Neural cell (in vitro differentiated cells): ENCODE results near the gene SHISA9. TPM values are rescaled to one million over a fixed set of nuclear protein-coding genes. Genes with fewer than 3 reads are reported as not detected.

ENCODE experiments used
- H2AFZ ChIP-seq: fragments of 200-600, 300-800 bp; sonication (generic), shearing (Covaris generic); 2 replicates; pipeline ENCODE4 v1.6.0; 2014; ENCODE audit warnings: low read depth, mild to moderate bottlenecking, antibody characterized with exemption, low read length, moderate library complexity
- H3F3A ChIP-seq: fragments of 200-600 bp; shearing (Covaris generic); 2 replicates; pipeline ENCODE4 v1.6.1; 2016; ENCODE audit warnings: mild to moderate bottlenecking, moderate library complexity, mixed read lengths, antibody characterized with exemption, low read length; ENCODE audit not compliant: insufficient read depth, poor library complexity, severe bottlenecking
- H3K27ac ChIP-seq: fragments of 200-600, 300-800 bp; sonication (generic), shearing (Covaris generic); 2 replicates; pipeline ENCODE4 v1.5.1; 2014; ENCODE audit warnings: mild to moderate bottlenecking, low read length, moderate library complexity
- H3K27me3 ChIP-seq: fragments of 300-800, 200-600 bp; sonication (generic), shearing (Covaris generic); 2 replicates; pipeline ENCODE4 v1.6.0; 2014; ENCODE audit warnings: mild to moderate bottlenecking, low read depth, low read length, moderate library complexity; ENCODE audit not compliant: insufficient read depth
- H3K36me3 ChIP-seq: fragments of 300-800, 200-600 bp; sonication (generic), shearing (Covaris generic); 2 replicates; pipeline ENCODE4 v1.5.1; 2014; ENCODE audit warnings: mild to moderate bottlenecking, antibody characterized with exemption, low read length, moderate library complexity; ENCODE audit not compliant: insufficient read depth
- H3K4me2 ChIP-seq: fragments of 300-800, 200-600 bp; sonication (generic), shearing (Covaris generic); 2 replicates; pipeline ENCODE4 v1.6.0; 2014; ENCODE audit warnings: mild to moderate bottlenecking, low read length
- H3K4me3 ChIP-seq: fragments of 300-800, 200-600 bp; sonication (generic), shearing (Covaris generic); 2 replicates; pipeline ENCODE4 v1.5.1; 2014; ENCODE audit warnings: mild to moderate bottlenecking, low read length, moderate library complexity
- H3K79me2 ChIP-seq: fragments of 200-600 bp; shearing (Covaris generic); replicated peaks from 2 replicates; pipeline ENCODE4 v1.6.0; 2014; ENCODE audit warnings: mild to moderate bottlenecking, low read length, moderate library complexity; ENCODE audit not compliant: insufficient read depth
- H3K9ac ChIP-seq: fragments of 300-800, 200-600 bp; sonication (generic), shearing (Covaris generic); 2 replicates; pipeline ENCODE4 v1.6.1; 2016; ENCODE audit warnings: mild to moderate bottlenecking, low read length, mixed read lengths
- H3K9me2 ChIP-seq: fragments of 200-600 bp; shearing (Covaris generic); 2 replicates; pipeline ENCODE4 v1.6.1; 2016; ENCODE audit warnings: mild to moderate bottlenecking, low read length, mixed read lengths; ENCODE audit not compliant: insufficient read depth
- H3K9me3 ChIP-seq: fragments of 200-600, 300-800 bp; sonication (generic), shearing (Covaris generic); 2 replicates; pipeline ENCODE4 v1.6.1; 2016; ENCODE audit warnings: mild to moderate bottlenecking, mixed run types, low read length, moderate library complexity, mixed read lengths
- H4K20me1 ChIP-seq: fragments of 200-600 bp; shearing (Covaris generic); 2 replicates; pipeline ENCODE4 v1.6.1; 2016; ENCODE audit warnings: mild to moderate bottlenecking, mixed run types; ENCODE audit not compliant: insufficient read depth
- EP300 ChIP-seq: fragments of 450-650 bp; conservative IDR thresholded peaks from 2 replicates; pipeline ENCODE4 v1.6.1; 2014; ENCODE audit warnings: antibody characterized with exemption, mild to moderate bottlenecking, moderate library complexity; ENCODE audit not compliant: poor library complexity, severe bottlenecking
- EZH2 ChIP-seq: fragments of 200-600, 300-800 bp; shearing (Covaris generic), sonication (generic); IDR thresholded peaks from 2 replicates; pipeline ENCODE4 v1.6.1; 2014; ENCODE audit warnings: antibody characterized with exemption, low read length, borderline replicate concordance, mild to moderate bottlenecking; ENCODE audit not compliant: insufficient read depth, poor library complexity, severe bottlenecking
- MXI1 ChIP-seq: fragments of 450-650 bp; conservative IDR thresholded peaks from 2 replicates; pipeline ENCODE4 v1.6.1; 2014; ENCODE audit warnings: antibody characterized with exemption, mild to moderate bottlenecking; ENCODE audit not compliant: poor library complexity, severe bottlenecking
- POLR2AphosphoS5 ChIP-seq: IDR thresholded peaks from 2 replicates; pipeline ENCODE4 v1.6.1; 2012
- RAD21 ChIP-seq: fragments of 450-650 bp; conservative IDR thresholded peaks from 2 replicates; pipeline ENCODE4 v1.6.1; 2014; ENCODE audit warnings: antibody characterized with exemption, mild to moderate bottlenecking, moderate library complexity
- SMC3 ChIP-seq: fragments of 450-650 bp; conservative IDR thresholded peaks from 2 replicates; pipeline ENCODE4 v1.6.1; 2014; ENCODE audit warnings: antibody characterized with exemption, mild to moderate bottlenecking, moderate library complexity; ENCODE audit not compliant: poor library complexity
- TAF1 ChIP-seq: IDR thresholded peaks from 2 replicates; pipeline ENCODE4 v1.6.1; 2012; ENCODE audit warnings: low read depth
- polyA plus RNA-seq: library from polyadenylated mRNA; depleted of rRNA; stranded (reverse); fragments of >200 nt; gene quantifications from 2 replicates; pipeline ENCODE4 v1.2.3, GENCODE V29; 2014
- TF ChIP-seq, protein P1 (sequence below): IDR thresholded peaks from 2 replicates; pipeline ENCODE4 v1.6.1; 2012; ENCODE audit warnings: borderline replicate concordance
- TF ChIP-seq, protein P2 (sequence below): fragments of 450-650 bp; IDR thresholded peaks from 2 replicates; pipeline ENCODE4 v1.5.1; 2014; ENCODE audit warnings: antibody characterized with exemption, mild to moderate bottlenecking, moderate library complexity; ENCODE audit not compliant: poor library complexity, severe bottlenecking

SHISA9 gene
- polyA plus RNA-seq, 1 donor from 2014 or later: 2.0 TPM

DNA sequence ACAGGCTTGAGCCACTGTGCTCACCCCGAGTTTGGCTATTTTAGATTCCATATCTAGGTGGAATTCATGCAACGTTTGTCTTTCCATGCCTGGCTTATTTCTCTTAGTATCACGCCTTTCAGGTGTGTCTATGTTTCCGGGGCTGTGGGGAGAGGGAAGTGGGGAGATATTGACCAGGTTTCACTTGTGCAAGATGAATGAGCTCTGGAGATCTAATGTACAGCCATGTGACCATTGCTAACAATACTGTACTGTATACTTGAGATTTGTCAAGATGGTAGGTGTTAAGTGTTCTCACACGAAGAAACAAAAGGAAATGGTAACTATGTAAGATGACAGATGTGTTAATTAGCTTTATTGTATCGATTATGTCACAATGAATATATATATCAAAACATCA lies 199.6 kb downstream of the SHISA9 start:
- Histone ChIP-seq H3F3A (no peaks in the 10 kb centered on the region), H3K27me3 (no peaks in the 10 kb centered on the region), H3K4me3 (no peak overlapping the region), H4K20me1 (no peaks in the 10 kb centered on the region), H3K79me2 (no peaks in the 10 kb centered on the region), H3K27ac (no peak overlapping the region), H3K36me3 (no peaks in the 10 kb centered on the region), H3K9ac (no peak overlapping the region), H3K9me2 (no peaks in the 10 kb centered on the region), H3K9me3 (no peaks in the 10 kb centered on the region), H3K4me2 (no peak overlapping the region), H2AFZ (no peak overlapping the region)
- TF ChIP-seq POLR2AphosphoS5 (no peak), EZH2 (no peak)

- H3F3A ChIP-seq: no peaks in the 10 kb centered on the region
- no peaks in the 10 kb centered on the region for H3K79me2 ChIP-seq
- H3K9me2 ChIP-seq: no peaks in the 10 kb centered on the region
- no peak for TF ChIP-seq TAF1
- TF ChIP-seq, protein P1, sequence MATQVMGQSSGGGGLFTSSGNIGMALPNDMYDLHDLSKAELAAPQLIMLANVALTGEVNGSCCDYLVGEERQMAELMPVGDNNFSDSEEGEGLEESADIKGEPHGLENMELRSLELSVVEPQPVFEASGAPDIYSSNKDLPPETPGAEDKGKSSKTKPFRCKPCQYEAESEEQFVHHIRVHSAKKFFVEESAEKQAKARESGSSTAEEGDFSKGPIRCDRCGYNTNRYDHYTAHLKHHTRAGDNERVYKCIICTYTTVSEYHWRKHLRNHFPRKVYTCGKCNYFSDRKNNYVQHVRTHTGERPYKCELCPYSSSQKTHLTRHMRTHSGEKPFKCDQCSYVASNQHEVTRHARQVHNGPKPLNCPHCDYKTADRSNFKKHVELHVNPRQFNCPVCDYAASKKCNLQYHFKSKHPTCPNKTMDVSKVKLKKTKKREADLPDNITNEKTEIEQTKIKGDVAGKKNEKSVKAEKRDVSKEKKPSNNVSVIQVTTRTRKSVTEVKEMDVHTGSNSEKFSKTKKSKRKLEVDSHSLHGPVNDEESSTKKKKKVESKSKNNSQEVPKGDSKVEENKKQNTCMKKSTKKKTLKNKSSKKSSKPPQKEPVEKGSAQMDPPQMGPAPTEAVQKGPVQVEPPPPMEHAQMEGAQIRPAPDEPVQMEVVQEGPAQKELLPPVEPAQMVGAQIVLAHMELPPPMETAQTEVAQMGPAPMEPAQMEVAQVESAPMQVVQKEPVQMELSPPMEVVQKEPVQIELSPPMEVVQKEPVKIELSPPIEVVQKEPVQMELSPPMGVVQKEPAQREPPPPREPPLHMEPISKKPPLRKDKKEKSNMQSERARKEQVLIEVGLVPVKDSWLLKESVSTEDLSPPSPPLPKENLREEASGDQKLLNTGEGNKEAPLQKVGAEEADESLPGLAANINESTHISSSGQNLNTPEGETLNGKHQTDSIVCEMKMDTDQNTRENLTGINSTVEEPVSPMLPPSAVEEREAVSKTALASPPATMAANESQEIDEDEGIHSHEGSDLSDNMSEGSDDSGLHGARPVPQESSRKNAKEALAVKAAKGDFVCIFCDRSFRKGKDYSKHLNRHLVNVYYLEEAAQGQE: no peak
- TF ChIP-seq EZH2: no peak
- no peak for TF ChIP-seq EP300
- TF ChIP-seq, protein P2, sequence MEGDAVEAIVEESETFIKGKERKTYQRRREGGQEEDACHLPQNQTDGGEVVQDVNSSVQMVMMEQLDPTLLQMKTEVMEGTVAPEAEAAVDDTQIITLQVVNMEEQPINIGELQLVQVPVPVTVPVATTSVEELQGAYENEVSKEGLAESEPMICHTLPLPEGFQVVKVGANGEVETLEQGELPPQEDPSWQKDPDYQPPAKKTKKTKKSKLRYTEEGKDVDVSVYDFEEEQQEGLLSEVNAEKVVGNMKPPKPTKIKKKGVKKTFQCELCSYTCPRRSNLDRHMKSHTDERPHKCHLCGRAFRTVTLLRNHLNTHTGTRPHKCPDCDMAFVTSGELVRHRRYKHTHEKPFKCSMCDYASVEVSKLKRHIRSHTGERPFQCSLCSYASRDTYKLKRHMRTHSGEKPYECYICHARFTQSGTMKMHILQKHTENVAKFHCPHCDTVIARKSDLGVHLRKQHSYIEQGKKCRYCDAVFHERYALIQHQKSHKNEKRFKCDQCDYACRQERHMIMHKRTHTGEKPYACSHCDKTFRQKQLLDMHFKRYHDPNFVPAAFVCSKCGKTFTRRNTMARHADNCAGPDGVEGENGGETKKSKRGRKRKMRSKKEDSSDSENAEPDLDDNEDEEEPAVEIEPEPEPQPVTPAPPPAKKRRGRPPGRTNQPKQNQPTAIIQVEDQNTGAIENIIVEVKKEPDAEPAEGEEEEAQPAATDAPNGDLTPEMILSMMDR: no peak
- no peak for TF ChIP-seq RAD21
- TF ChIP-seq MXI1: no peak
- no peaks in the 10 kb centered on the region for H3K27me3 ChIP-seq
- no peaks in the 10 kb centered on the region for H3K36me3 ChIP-seq
- no peak overlapping the region for H3K4me2 ChIP-seq
- H2AFZ ChIP-seq: no peak overlapping the region
- H4K20me1 ChIP-seq: no peaks in the 10 kb centered on the region
- H3K27ac ChIP-seq: no peak overlapping the region
- H3K9ac ChIP-seq: no peak overlapping the region
- no peak overlapping the region for H3K4me3 ChIP-seq
- no peaks in the 10 kb centered on the region for H3K9me3 ChIP-seq
These were observed 200.4 kb downstream of the SHISA9 start for GRCh38 chr16:13101828-13102227.

DNA sequence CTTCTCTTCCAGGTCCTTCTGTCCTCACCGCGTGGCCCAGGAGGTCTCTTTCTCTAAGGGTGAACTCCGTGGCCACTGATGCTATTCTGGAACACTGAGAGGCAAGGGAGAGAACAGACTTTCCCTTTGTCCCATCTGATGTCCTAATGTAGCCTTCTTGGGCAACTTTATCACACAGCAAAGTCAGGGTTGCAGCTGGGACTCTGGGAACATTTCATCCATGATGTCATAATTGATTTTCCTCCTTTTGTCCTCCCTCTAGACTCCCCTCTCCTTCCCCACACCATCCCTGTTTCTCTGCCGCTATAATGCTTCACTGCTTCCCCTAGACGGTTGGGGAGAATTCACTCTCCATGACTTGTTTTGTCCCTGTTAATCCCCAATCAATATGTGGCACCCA lies 201.0 kb downstream of the SHISA9 start:
- H3K79me2 ChIP-seq: no peaks in the 10 kb centered on the region
- H4K20me1 ChIP-seq: no peaks in the 10 kb centered on the region
- H3K27me3 ChIP-seq: no peaks in the 10 kb centered on the region
- H3K36me3 ChIP-seq: no peaks in the 10 kb centered on the region
- TF ChIP-seq MXI1: no peak
- no peak for TF ChIP-seq POLR2AphosphoS5
- TF ChIP-seq EP300: no peak
- no peak for TF ChIP-seq SMC3
- TF ChIP-seq, protein P2: no peak
- TF ChIP-seq, protein P1: no peak
- TF ChIP-seq EZH2: no peak
- no peak for TF ChIP-seq RAD21
- TF ChIP-seq TAF1: no peak
- no peak overlapping the region for H3K4me3 ChIP-seq
- H3K27ac ChIP-seq: no peak overlapping the region
- no peak overlapping the region for H3K4me2 ChIP-seq
- no peaks in the 10 kb centered on the region for H3K9me3 ChIP-seq
- H3F3A ChIP-seq: no peaks in the 10 kb centered on the region
- no peak overlapping the region for H2AFZ ChIP-seq
- no peaks in the 10 kb centered on the region for H3K9me2 ChIP-seq
- H3K9ac ChIP-seq: no peak overlapping the region
